Measurements from ENCODE around the gene UMPS.
"Not testable (repeated sequence)": the region's sequence is repeated elsewhere in the genome, so short reads cannot be mapped to it uniquely, and the experiment has no call there.

The UMPS gene

GRCh38 chr3:124702950-124703349 is 27.3 kb upstream of the UMPS start:
- no peak for DNase-seq (ENCODE audit: insufficient read length, low spot score)

GRCh38 chr3:124705552-124705951 is 24.7 kb upstream of the UMPS start:
- FAIRE-seq: no peak

More at GRCh38 chr3:124702950-124703349, 27.3 kb upstream of the UMPS start:
- FAIRE-seq: no peak
- TF ChIP-seq TAF1 (IDR thresholded peaks at IDR 0.05; ENCODE audit: low read depth, low read length) (no peak), SPI1 (IDR thresholded peaks at IDR 0.05; ENCODE audit: low read depth, low read length) (no peak)

GRCh38 chr3:124707223-124707622 is 23.0 kb upstream of the UMPS start:
- not testable (repeated sequence) for DNase-seq (ENCODE audit: insufficient read length, low spot score); FAIRE-seq

More at GRCh38 chr3:124705552-124705951, 24.7 kb upstream of the UMPS start:
- TF ChIP-seq POLR2A (IDR thresholded peaks at IDR 0.05; ENCODE audit: low read depth, low read length) (no peak), TAF1 (IDR thresholded peaks at IDR 0.05; ENCODE audit: low read depth, low read length) (no peak), PAX5 (IDR thresholded peaks at IDR 0.05; ENCODE audit: insufficient read depth, low read length, severe bottlenecking) (no peak), POLR2AphosphoS5 (IDR thresholded peaks at IDR 0.05; ENCODE audit: low read depth, low read length) (no peak), SPI1 (IDR thresholded peaks at IDR 0.05; ENCODE audit: low read depth, low read length) (no peak), POU2F2 (IDR thresholded peaks at IDR 0.05; ENCODE audit: low read depth, low read length) (no peak)
- DNase-seq (ENCODE audit: insufficient read length, low spot score): no peak

- FAIRE-seq (no peak), DNase-seq (ENCODE audit: insufficient read length, low spot score) (no peak)
- TF ChIP-seq POLR2AphosphoS5 (IDR thresholded peaks at IDR 0.05; ENCODE audit: low read depth, low read length): no peak
Measured at GRCh38 chr3:124707656-124708062, 22.6 kb upstream of the UMPS start.

- DNase-seq (ENCODE audit: insufficient read length, low spot score) (no peak), FAIRE-seq (no peak)
- TF ChIP-seq SPI1 (IDR thresholded peaks at IDR 0.05; ENCODE audit: low read depth, low read length): no peak
- no peak for TF ChIP-seq POLR2AphosphoS5 (IDR thresholded peaks at IDR 0.05; ENCODE audit: low read depth, low read length)
- no peak for TF ChIP-seq POLR2A (IDR thresholded peaks at IDR 0.05; ENCODE audit: low read depth, low read length)
- no peak for TF ChIP-seq POU2F2 (IDR thresholded peaks at IDR 0.05; ENCODE audit: low read depth, low read length)
- no peak for TF ChIP-seq PAX5 (IDR thresholded peaks at IDR 0.05; ENCODE audit: insufficient read depth, low read length, severe bottlenecking)
- TF ChIP-seq TAF1 (IDR thresholded peaks at IDR 0.05; ENCODE audit: low read depth, low read length): no peak
Measured at GRCh38 chr3:124714223-124714853, 15.9 kb upstream of the UMPS start.

GRCh38 chr3:124722589-124722988 is 7.7 kb upstream of the UMPS start:
- TF ChIP-seq POLR2A (IDR thresholded peaks at IDR 0.05; ENCODE audit: low read depth, low read length): no peak
- no peak for TF ChIP-seq PAX5 (IDR thresholded peaks at IDR 0.05; ENCODE audit: insufficient read depth, low read length, severe bottlenecking)
- no peak for TF ChIP-seq POLR2AphosphoS5 (IDR thresholded peaks at IDR 0.05; ENCODE audit: low read depth, low read length)
- no peak for TF ChIP-seq POU2F2 (IDR thresholded peaks at IDR 0.05; ENCODE audit: low read depth, low read length)
- TF ChIP-seq TAF1 (IDR thresholded peaks at IDR 0.05; ENCODE audit: low read depth, low read length): no peak
- FAIRE-seq (no peak), DNase-seq (ENCODE audit: insufficient read length, low spot score) (no peak)

GRCh38 chr3:124730941-124731297 is 667 bp downstream of the UMPS start:
- no peak for FAIRE-seq
- DNase-seq (ENCODE audit: insufficient read length, low spot score): no peak

GRCh38 chr3:124731760-124732159 is 1.5 kb downstream of the UMPS start:
- DNase-seq (ENCODE audit: insufficient read length, low spot score): no peak
- FAIRE-seq: no peak
- TF ChIP-seq POLR2A (IDR thresholded peaks at IDR 0.05; ENCODE audit: low read depth, low read length) (no peak), POLR2AphosphoS5 (IDR thresholded peaks at IDR 0.05; ENCODE audit: low read depth, low read length) (no peak), POU2F2 (IDR thresholded peaks at IDR 0.05; ENCODE audit: low read depth, low read length) (no peak), TAF1 (IDR thresholded peaks at IDR 0.05; ENCODE audit: low read depth, low read length) (no peak), PAX5 (IDR thresholded peaks at IDR 0.05; ENCODE audit: insufficient read depth, low read length, severe bottlenecking) (no peak), SPI1 (IDR thresholded peaks at IDR 0.05; ENCODE audit: low read depth, low read length) (no peak)

More at GRCh38 chr3:124730941-124731297, 667 bp downstream of the UMPS start:
- TF ChIP-seq SPI1 (IDR thresholded peaks at IDR 0.05; ENCODE audit: low read depth, low read length) (no peak), TAF1 (IDR thresholded peaks at IDR 0.05; ENCODE audit: low read depth, low read length) (no peak), POLR2AphosphoS5 (IDR thresholded peaks at IDR 0.05; ENCODE audit: low read depth, low read length) (no peak)

- DNase-seq (ENCODE audit: insufficient read length, low spot score) (no peak), FAIRE-seq (no peak)
- TF ChIP-seq POLR2AphosphoS5 (IDR thresholded peaks at IDR 0.05; ENCODE audit: low read depth, low read length) (no peak), POLR2A (IDR thresholded peaks at IDR 0.05; ENCODE audit: low read depth, low read length) (no peak), TAF1 (IDR thresholded peaks at IDR 0.05; ENCODE audit: low read depth, low read length) (no peak), SPI1 (IDR thresholded peaks at IDR 0.05; ENCODE audit: low read depth, low read length) (no peak), PAX5 (IDR thresholded peaks at IDR 0.05; ENCODE audit: insufficient read depth, low read length, severe bottlenecking) (no peak), POU2F2 (IDR thresholded peaks at IDR 0.05; ENCODE audit: low read depth, low read length) (no peak)
Measured at GRCh38 chr3:124741027-124741426, 10.8 kb downstream of the UMPS start.

GRCh38 chr3:124745756-124746155 is 15.5 kb downstream of the UMPS start:
- no peak for DNase-seq (ENCODE audit: insufficient read length, low spot score)
- TF ChIP-seq TAF1 (IDR thresholded peaks at IDR 0.05; ENCODE audit: low read depth, low read length): no peak
- 0 out of 2 replicates have a peak, but pooled peaks have one; percentile 29 for TF ChIP-seq POLR2A (IDR thresholded peaks at IDR 0.05; ENCODE audit: low read depth, low read length)
- no peak for TF ChIP-seq PAX5 (IDR thresholded peaks at IDR 0.05; ENCODE audit: insufficient read depth, low read length, severe bottlenecking)
- TF ChIP-seq POLR2AphosphoS5 (IDR thresholded peaks at IDR 0.05; ENCODE audit: low read depth, low read length): no peak
- FAIRE-seq: no peak

Data from GM12891 (cell line).